SU-DHL-6 (cell line): ENCODE data around the gene EYS.

Source experiments
- CTCF ChIP-seq: fragments of 200-600 bp; sonication (generic); IDR thresholded peaks from one replicate; pipeline ENCODE4 v1.5.1; 2017; ENCODE audit warnings: antibody characterized with exemption, mild to moderate bottlenecking, low read length, moderate library complexity; ENCODE audit not compliant: insufficient read depth, poor library complexity, severe bottlenecking
- EZH2phosphoT487 ChIP-seq: fragments of 200-600 bp; sonication (generic), shearing (Covaris generic); conservative IDR thresholded peaks from 2 replicates; pipeline ENCODE4 v1.6.1; 2018; ENCODE audit warnings: mild to moderate bottlenecking, antibody characterized with exemption, low read length, moderate library complexity, mixed read lengths

DNA sequence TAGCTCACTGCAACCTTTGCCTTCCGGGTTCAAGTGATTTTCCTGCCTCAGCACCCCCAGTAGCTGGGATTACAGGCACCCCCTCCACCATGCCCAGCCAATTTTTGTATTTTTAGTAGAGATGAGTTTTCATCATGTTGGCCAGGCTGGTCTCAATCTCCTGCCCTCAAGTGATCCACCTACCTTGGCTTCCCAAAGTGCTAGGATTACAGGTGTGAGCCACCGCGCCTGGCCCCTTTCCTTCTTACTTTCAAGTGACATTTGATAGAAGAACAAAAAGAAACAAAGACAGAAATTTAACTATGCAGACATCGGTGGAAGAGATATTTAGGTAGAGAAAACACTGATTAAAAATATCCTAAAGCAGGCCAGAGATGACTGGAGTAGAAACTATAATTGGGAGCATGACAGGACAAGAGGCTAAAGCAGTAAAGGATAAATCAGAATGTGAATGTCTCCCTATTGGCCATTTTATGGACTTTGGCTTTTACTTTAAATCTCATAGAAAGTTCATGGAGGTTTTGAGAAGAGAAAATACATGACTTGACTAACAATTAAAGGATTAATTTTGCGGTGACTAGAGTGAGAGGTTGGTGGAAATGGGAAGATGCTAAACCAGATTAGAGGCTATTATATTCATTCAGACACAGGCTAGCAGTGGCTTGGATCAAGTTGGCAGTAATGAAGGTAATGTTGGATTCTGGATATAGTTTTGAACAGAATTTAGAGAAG lies 2.2 kb upstream of the EYS start:
- TF ChIP-seq CTCF = no peak
- no peak for TF ChIP-seq EZH2phosphoT487
